H9 (cell line): ENCODE data around the gene ACSL6. TPM values are rescaled to one million over a fixed set of nuclear protein-coding genes. Genes with fewer than 3 reads are reported as not detected.

Experiments
- DNase-seq: peaks from one replicate; pipeline ENCODE4 v3.0.0-alpha.2; 2017
- H2AFZ ChIP-seq: one replicate; pipeline ENCODE4 v1.6.1; 2013; ENCODE audit warnings: mild to moderate bottlenecking, low read length, control low read depth, moderate library complexity
- H2AK5ac ChIP-seq: 2 replicates; pipeline ENCODE4 v1.6.1; 2013; ENCODE audit warnings: low read length, control low read depth, mixed read lengths; ENCODE audit not compliant: insufficient read length
- H2BK120ac ChIP-seq: one replicate; pipeline ENCODE4 v1.6.1; 2013; ENCODE audit warnings: low read depth, mild to moderate bottlenecking, low read length, control low read depth, inconsistent platforms; ENCODE audit not compliant: poor library complexity, severe bottlenecking
- H2BK12ac ChIP-seq: 2 replicates; pipeline ENCODE4 v1.6.1; 2013; ENCODE audit warnings: low read length, control low read depth, mixed read lengths, low read depth; ENCODE audit not compliant: insufficient read length
- H2BK15ac ChIP-seq: 2 replicates; pipeline ENCODE4 v1.6.1; 2013; ENCODE audit warnings: low read depth, low read length, control low read depth
- H2BK20ac ChIP-seq: one replicate; pipeline ENCODE4 v1.6.1; 2013; ENCODE audit warnings: low read depth, mild to moderate bottlenecking, low read length, control low read depth, inconsistent platforms; ENCODE audit not compliant: poor library complexity, severe bottlenecking
- H2BK5ac ChIP-seq: 2 replicates; pipeline ENCODE4 v1.6.1; 2013; ENCODE audit warnings: low read length, control low read depth, mixed read lengths; ENCODE audit not compliant: insufficient read length
- H3K14ac ChIP-seq: 2 replicates; pipeline ENCODE4 v1.6.1; 2013; ENCODE audit warnings: low read length, control low read depth; ENCODE audit not compliant: insufficient read depth
- H3K18ac ChIP-seq: 2 replicates; pipeline ENCODE4 v1.6.1; 2013; ENCODE audit warnings: low read depth, mild to moderate bottlenecking, mixed read lengths, low read length, control low read depth; ENCODE audit not compliant: insufficient read length
- H3K23ac ChIP-seq: 2 replicates; pipeline ENCODE4 v1.6.1; 2013; ENCODE audit warnings: low read length, control low read depth, mixed read lengths, low read depth; ENCODE audit not compliant: insufficient read length
- H3K23me2 ChIP-seq: 2 replicates; pipeline ENCODE4 v1.6.1; 2013; ENCODE audit warnings: low read depth, mild to moderate bottlenecking, mixed read lengths, low read length, control low read depth; ENCODE audit not compliant: insufficient read length, poor library complexity, severe bottlenecking
- H3K27ac ChIP-seq: 2 replicates; pipeline ENCODE4 v1.5.1; 2013; ENCODE audit warnings: low read length, control low read depth, mixed read lengths, low read depth; ENCODE audit not compliant: insufficient read length
- H3K27me3 ChIP-seq: 2 replicates; pipeline ENCODE4 v1.6.1; 2013; ENCODE audit warnings: low read length, control low read depth, inconsistent platforms; ENCODE audit not compliant: insufficient read depth
- H3K4ac ChIP-seq: 2 replicates; pipeline ENCODE4 v1.6.1; 2013; ENCODE audit warnings: low read depth, mild to moderate bottlenecking, control low read depth, inconsistent platforms, low read length, moderate library complexity
- H3K4me1 ChIP-seq: 2 replicates; pipeline ENCODE4 v1.6.1; 2013; ENCODE audit warnings: low read length, control low read depth, inconsistent platforms; ENCODE audit not compliant: insufficient read depth
- H3K4me2 ChIP-seq: 2 replicates; pipeline ENCODE4 v1.6.1; 2013; ENCODE audit warnings: low read length, control low read depth, mixed read lengths; ENCODE audit not compliant: insufficient read length, insufficient read depth
- H3K56ac ChIP-seq: 2 replicates; pipeline ENCODE4 v1.6.1; 2013; ENCODE audit warnings: low read depth, mild to moderate bottlenecking, mixed read lengths, low read length, control low read depth; ENCODE audit not compliant: insufficient read length
- H3K79me1 ChIP-seq: 2 replicates; pipeline ENCODE4 v1.6.1; 2013; ENCODE audit warnings: low read depth, mild to moderate bottlenecking, moderate library complexity, low read length, control low read depth, inconsistent platforms; ENCODE audit not compliant: insufficient read depth, poor library complexity, severe bottlenecking
- H3K79me2 ChIP-seq: 2 replicates; pipeline ENCODE4 v1.6.1; 2013; ENCODE audit warnings: low read length, control low read depth, inconsistent platforms; ENCODE audit not compliant: insufficient read depth
- H3K9ac ChIP-seq: 2 replicates; pipeline ENCODE4 v1.6.1; 2013; ENCODE audit warnings: low read length, control low read depth, mixed read lengths; ENCODE audit not compliant: insufficient read length; ENCODE audit errors: extremely low read depth
- H3K9me3 ChIP-seq: one replicate; pipeline ENCODE4 v1.6.1; 2013; ENCODE audit warnings: low read depth, low read length, inconsistent platforms; ENCODE audit not compliant: control insufficient read depth
- H3T11ph ChIP-seq: one replicate; pipeline ENCODE4 v1.6.1; 2013; ENCODE audit warnings: mild to moderate bottlenecking, low read length, control low read depth, inconsistent platforms
- H4K20me1 ChIP-seq: one replicate; pipeline ENCODE4 v1.6.1; 2013; ENCODE audit not compliant: control insufficient read depth, insufficient read length, insufficient read depth
- H4K5ac ChIP-seq: 2 replicates; pipeline ENCODE4 v1.6.1; 2013; ENCODE audit warnings: low read depth, mild to moderate bottlenecking, mixed read lengths, low read length, control low read depth; ENCODE audit not compliant: insufficient read length
- H4K8ac ChIP-seq: replicated peaks from 2 replicates; pipeline ENCODE4 v1.6.1; 2013; ENCODE audit warnings: low read length, control low read depth, mixed read lengths, low read depth; ENCODE audit not compliant: insufficient read length
- H4K91ac ChIP-seq: 2 replicates; pipeline ENCODE4 v1.6.1; 2013; ENCODE audit warnings: low read depth, mild to moderate bottlenecking, moderate library complexity, mixed read lengths, low read length, control low read depth; ENCODE audit not compliant: insufficient read length
- H3K27ac Mint-ChIP-seq, 3 experiments: 2 replicates in 2 of 3; 3 replicates in 1 of 3; pipeline ENCODE4 v1.8.0; 2020 to 2021; ENCODE audit warnings: mixed read lengths in 3 of 3, mild to moderate bottlenecking in 1 of 3, moderate library complexity in 1 of 3
- H3K27me3 Mint-ChIP-seq: 2 replicates; pipeline ENCODE4 v1.8.0; 2021; ENCODE audit warnings: low read depth, mild to moderate bottlenecking, moderate library complexity, mixed read lengths
- H3K36me3 Mint-ChIP-seq, 3 experiments: 2 replicates in 2 of 3; 3 replicates in 1 of 3; pipeline ENCODE4 v1.8.0; 2020 to 2021; ENCODE audit warnings: low read depth in 3 of 3, mixed read lengths in 3 of 3; ENCODE audit not compliant: insufficient read depth in 1 of 3
- H3K4me1 Mint-ChIP-seq, 2 experiments: 2 replicates each; pipeline ENCODE4 v1.8.0; 2020; ENCODE audit warnings: mixed read lengths in 2 of 2
- H3K4me3 Mint-ChIP-seq, 2 experiments: 2 replicates in 1 of 2; 3 replicates in 1 of 2; pipeline ENCODE4 v1.8.0; 2020 to 2021; ENCODE audit warnings: mild to moderate bottlenecking in 2 of 2, mixed read lengths in 2 of 2, moderate library complexity in 1 of 2
- H3K9me3 Mint-ChIP-seq, 2 experiments: 2 replicates in 1 of 2; 3 replicates in 1 of 2; pipeline ENCODE4 v1.8.0; 2020; ENCODE audit warnings: mild to moderate bottlenecking in 2 of 2, mixed read lengths in 2 of 2, moderate library complexity in 1 of 2
- CTCF ChIP-seq: fragments of 200-600 bp; sonication (generic); conservative IDR thresholded peaks from 3 replicates; pipeline ENCODE4 v1.8.0; 2021; ENCODE audit warnings: antibody characterized with exemption, mild to moderate bottlenecking
- WGBS: extraction: QIAGEN DNeasy Blood & Tissue Kit; methylation state at CpG from one replicate; pipeline ENCODE4 v1.1.7; 2013; ENCODE audit warnings: missing lambda C conversion rate, low lambda C conversion rate, mixed read lengths; ENCODE audit not compliant: insufficient read length; ENCODE audit errors: extremely low coverage; 5-methylcytosine and 5-hydroxymethylcytosine counted together
- total RNA-seq: library from RNA; stranded (reverse); gene quantifications from 2 replicates; pipeline ENCODE4 v1.2.1, GENCODE V29; 2021

Gene ACSL6
- total RNA-seq, 1 experiment from 2014 or later: 1.6 TPM

GRCh38 chr5:132058646-132059042 is 47.2 kb upstream of the ACSL6 start:
- H3K14ac ChIP-seq: no peak overlapping the region
- Mint-ChIP-seq H3K4me1 (peaks cover 3 to 14% of the 10 kb centered on the region in 2 experiments; a peak in 2 of 4 replicates), H3K4me3 (no peak overlapping the region), H3K9me3 (no peaks in the 10 kb centered on the region), H3K36me3 (no peaks in the 10 kb centered on the region), H3K27me3 (peaks cover 2% of the 10 kb centered on the region; the same call in 1 of the 2 replicates), H3K27ac (no peak overlapping the region)
- no peak overlapping the region for H4K8ac ChIP-seq
- no peak overlapping the region for H3K27ac ChIP-seq
- H3K27me3 ChIP-seq: no peaks in the 10 kb centered on the region
- H2BK15ac ChIP-seq: no peak overlapping the region
- H3K9ac ChIP-seq: no peak overlapping the region
- no peak overlapping the region for H3K23ac ChIP-seq
- H2BK5ac ChIP-seq: no peak overlapping the region
- H2BK120ac ChIP-seq: no peak overlapping the region
- H3K4ac ChIP-seq: no peak overlapping the region
- no peak overlapping the region for H3K56ac ChIP-seq
- no peak overlapping the region for H2AFZ ChIP-seq
- no peak overlapping the region for H2AK5ac ChIP-seq
- no peak overlapping the region for H4K5ac ChIP-seq
- DNase-seq: no peak
- H3K18ac ChIP-seq: no peak overlapping the region
- no peaks in the 10 kb centered on the region for H3K79me1 ChIP-seq
- no peaks in the 10 kb centered on the region for H3K9me3 ChIP-seq
- H3T11ph ChIP-seq: no peak overlapping the region
- no peaks in the 10 kb centered on the region for H3K79me2 ChIP-seq
- H3K23me2 ChIP-seq: no peaks in the 10 kb centered on the region
- no peak overlapping the region for H3K4me2 ChIP-seq
- H4K91ac ChIP-seq: no peak overlapping the region
- no peak overlapping the region for H2BK20ac ChIP-seq
- H4K20me1 ChIP-seq: no peaks in the 10 kb centered on the region
- no peak overlapping the region for H2BK12ac ChIP-seq
- WGBS: no CpG with 5 or more reads among the region's 7 CpGs
- H3K4me1 ChIP-seq: no peaks in the 10 kb centered on the region
- no peak for TF ChIP-seq CTCF
